HG03378 (cell line): Measurements from ENCODE around the gene TSHZ2.

Experiments
- ATAC-seq: cut with Tn5 transposase; IDR thresholded peaks from one replicate; pipeline ENCODE4 v1.9.1; 2021; ENCODE audit warnings: mild to moderate bottlenecking, moderate library complexity; ENCODE audit not compliant: unreplicated experiment

TSHZ2 gene

DNA sequence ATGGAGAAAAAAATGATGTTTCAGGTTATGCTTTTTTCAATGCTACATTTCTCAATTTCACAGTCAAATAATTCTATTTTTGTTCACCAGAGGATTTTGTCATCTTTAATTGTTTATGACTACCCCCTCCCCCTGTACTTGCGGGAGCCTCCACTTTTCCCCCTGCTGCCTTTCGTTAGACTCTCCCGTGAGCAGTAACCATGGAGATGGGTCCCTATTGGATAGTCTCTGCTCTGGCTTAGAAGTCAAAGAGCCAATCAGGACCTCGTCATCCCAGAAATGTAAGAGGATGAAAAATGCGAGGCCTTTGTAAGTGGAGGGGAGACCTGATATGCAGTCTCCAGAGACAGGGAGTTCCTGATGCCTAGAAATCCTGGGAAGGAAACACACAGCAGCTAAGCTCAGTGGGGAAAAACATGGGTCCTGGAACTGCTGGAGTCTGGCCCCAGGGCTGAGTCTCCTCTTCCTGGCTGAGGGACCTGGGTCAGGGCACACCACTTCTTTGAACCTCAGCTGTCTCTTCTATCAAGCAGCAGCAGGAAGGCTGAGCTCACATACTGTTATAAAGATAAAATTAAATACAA is 298.7 kb downstream of the TSHZ2 start:
- ATAC-seq: no peak

DNA sequence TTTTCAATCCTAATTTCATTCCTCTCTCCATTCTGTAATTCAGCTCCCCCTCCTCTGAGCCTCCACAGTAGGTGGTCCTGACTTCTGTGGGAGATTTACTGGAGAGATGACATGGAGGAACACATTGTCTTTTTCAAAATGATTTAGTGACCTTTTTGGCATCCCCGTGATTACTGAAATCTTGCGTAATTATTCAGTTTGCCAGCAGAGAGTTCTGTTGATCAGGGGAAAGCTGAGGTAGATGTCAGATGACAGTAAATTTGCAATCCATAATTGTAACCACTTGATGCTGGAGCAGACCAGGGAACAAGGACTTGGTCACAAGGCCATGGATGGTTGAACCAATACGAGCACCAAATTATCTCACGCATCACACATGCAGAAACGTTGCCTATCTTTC is 302.2 kb downstream of the TSHZ2 start:
- no peak for ATAC-seq

DNA sequence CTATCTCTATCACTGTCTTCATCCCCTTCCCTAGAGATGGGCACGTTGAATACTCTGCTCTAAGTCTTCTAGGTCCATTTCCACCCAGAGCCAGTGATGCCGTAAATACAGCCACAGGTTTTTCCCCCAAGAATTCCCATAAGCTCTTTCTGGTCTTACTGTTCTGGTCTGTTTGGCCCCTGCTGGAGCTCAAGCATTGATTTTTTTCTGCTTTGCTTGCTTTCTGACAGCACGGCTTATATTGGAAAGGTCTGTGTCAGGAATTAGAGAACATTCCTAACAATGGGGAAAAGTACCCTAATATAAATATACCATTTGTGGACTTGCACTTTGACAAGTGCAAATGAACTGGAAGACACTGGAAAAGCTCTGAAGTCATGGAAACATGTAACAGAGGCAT is 302.6 kb downstream of the TSHZ2 start:
- no peak for ATAC-seq

GRCh38 chr20:53276143-53276542 is 304.0 kb downstream of the TSHZ2 start:
- ATAC-seq: no peak

- no peak for ATAC-seq
Observed at GRCh38 chr20:53278555-53278954, 306.4 kb downstream of the TSHZ2 start.

- ATAC-seq: no peak
Observed at GRCh38 chr20:53279735-53280134, 307.6 kb downstream of the TSHZ2 start.

DNA sequence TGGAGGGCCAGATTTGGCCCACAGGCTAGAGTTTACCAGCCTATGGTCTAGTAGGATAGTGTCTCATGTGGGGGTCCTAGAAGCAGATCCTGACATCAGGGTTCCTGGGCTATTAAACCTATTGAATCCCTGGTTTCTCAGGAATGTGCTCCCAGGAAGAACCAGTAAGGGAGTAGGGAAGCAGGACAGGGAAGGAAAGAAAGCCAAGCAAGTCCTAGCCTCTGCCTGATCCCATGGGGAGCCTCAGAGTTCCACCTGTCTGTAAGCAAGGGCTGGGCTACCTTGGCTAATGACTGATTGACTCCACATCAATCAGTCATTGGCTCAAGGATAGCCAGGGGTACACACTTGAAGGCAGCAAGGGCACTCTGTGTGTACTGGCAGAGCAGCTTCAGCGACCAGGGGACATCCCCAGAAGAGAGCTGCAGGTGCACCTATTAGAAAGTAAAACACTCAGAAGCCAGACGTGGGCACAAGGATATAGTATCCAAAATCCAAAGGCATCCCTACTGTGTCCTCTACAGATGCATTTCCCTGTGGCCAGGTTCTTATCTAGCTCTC is 309.5 kb downstream of the TSHZ2 start:
- no peak for ATAC-seq

- no peak for ATAC-seq
Observed at GRCh38 chr20:53282217-53282955, 310.2 kb downstream of the TSHZ2 start.

DNA sequence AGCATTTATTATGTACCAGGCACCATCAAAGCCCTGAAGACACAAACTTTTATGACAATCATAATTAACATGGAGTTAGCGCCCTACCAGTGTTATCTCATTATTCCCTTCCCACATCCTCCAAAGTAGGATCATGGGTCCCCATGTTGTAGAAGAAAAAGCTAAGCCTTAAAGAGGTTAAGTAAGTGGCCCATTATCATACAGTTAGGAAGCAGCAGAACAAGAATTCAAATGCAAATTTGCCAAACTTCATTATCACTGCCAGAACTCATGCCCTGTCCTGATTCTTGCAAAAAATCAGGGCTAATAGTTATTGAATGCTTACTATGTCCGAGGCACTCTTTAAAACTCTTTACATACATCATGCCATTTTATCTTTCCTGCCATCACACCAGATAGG is 310.9 kb downstream of the TSHZ2 start:
- no peak for ATAC-seq

DNA sequence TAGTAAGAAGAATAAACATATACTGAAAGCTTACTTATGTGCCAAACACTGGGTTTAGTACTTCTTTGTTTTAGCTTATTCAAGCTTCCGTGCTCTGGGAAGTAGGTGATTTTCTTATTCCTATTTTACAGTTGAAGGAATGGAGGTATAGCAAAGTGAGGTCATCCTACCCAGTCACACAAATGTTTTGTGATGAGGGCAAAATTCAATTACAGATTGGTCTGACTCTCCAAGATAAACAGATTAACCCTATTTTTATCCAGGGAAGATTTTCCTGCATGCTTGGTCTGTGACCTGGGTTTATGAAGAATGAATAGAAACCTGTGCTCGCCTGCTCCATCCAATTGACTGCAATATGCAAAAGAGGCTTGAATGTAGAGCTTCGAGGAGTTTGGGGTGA is 311.4 kb downstream of the TSHZ2 start:
- ATAC-seq: no peak

GRCh38 chr20:53284256-53284655 is 312.1 kb downstream of the TSHZ2 start:
- ATAC-seq: no peak

GRCh38 chr20:53284696-53285095 is 312.5 kb downstream of the TSHZ2 start:
- ATAC-seq: no peak

DNA sequence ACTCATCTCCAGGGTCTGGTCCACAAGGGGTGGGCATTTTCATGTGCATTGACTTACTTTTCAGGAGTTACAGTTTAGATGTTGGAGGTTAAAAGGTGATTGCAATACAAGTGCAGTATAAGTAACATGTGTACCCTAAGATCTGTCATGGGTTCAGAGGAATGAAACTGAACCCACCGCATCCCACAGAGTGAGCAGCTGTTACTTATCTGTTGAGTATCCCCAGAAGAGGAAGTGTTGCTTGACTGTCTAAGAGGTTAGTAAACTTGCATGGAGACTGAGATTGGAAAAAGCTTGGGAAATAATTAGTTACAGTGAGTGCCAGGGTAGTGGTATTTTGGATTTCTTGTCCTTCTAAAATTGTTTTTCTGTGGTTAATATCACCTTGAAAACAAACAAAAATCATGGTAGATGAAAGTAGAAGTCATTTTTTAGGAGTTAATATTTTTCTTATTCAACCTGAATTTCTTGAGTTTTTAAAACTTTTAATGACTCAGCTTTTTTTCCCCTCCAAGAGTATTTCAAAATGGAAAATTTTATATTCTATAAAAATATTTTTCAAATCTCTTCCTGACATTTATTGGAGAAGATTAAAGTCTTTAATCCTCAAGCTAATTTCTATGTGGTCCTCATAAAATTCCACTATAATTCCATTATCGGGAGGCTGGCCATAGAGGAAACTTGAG is 315.3 kb downstream of the TSHZ2 start:
- ATAC-seq: no peak

- ATAC-seq: no peak
Observed at GRCh38 chr20:53291548-53291947, 319.4 kb downstream of the TSHZ2 start.

- no peak for ATAC-seq
Observed at GRCh38 chr20:53292347-53292746, 320.2 kb downstream of the TSHZ2 start.

GRCh38 chr20:53294804-53295203 is 322.6 kb downstream of the TSHZ2 start:
- ATAC-seq: no peak

- no peak for ATAC-seq
Observed at GRCh38 chr20:53296025-53296424, 323.9 kb downstream of the TSHZ2 start.

- no peak for ATAC-seq
Observed at GRCh38 chr20:53296451-53297153, 324.4 kb downstream of the TSHZ2 start.

- ATAC-seq: no peak
Observed at GRCh38 chr20:53297154-53297529, 325.0 kb downstream of the TSHZ2 start.

- ATAC-seq: no peak
Observed at GRCh38 chr20:53298260-53298659, 326.1 kb downstream of the TSHZ2 start.

DNA sequence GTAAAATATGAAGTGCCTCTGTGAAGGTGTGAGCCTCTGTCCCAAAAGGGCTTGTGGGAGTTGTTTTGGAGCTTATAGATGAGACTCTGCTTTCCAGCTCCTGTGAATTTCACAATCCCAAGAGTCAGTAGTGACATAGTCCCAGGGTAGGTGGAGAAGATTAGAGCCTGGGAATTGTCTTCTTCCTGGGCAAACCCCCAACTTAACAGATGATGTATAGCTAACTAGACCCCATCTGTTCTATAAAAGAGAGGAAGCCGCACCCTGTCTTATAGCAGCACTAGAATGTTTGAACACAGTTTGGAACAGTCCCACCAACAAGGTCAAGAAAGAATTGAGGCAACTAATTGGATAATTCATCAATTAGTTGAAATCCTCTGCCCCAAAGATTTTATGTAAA is 326.8 kb downstream of the TSHZ2 start:
- no peak for ATAC-seq
